Measurements from ENCODE around the gene MPPED1. TPM values are rescaled to one million over a fixed set of nuclear protein-coding genes. Genes with fewer than 3 reads are reported as not detected.

The MPPED1 gene
- total RNA-seq, 4 donors from 2014 or later = 0.23 to 0.99 (median 0.80) TPM; not detected in 1

DNA sequence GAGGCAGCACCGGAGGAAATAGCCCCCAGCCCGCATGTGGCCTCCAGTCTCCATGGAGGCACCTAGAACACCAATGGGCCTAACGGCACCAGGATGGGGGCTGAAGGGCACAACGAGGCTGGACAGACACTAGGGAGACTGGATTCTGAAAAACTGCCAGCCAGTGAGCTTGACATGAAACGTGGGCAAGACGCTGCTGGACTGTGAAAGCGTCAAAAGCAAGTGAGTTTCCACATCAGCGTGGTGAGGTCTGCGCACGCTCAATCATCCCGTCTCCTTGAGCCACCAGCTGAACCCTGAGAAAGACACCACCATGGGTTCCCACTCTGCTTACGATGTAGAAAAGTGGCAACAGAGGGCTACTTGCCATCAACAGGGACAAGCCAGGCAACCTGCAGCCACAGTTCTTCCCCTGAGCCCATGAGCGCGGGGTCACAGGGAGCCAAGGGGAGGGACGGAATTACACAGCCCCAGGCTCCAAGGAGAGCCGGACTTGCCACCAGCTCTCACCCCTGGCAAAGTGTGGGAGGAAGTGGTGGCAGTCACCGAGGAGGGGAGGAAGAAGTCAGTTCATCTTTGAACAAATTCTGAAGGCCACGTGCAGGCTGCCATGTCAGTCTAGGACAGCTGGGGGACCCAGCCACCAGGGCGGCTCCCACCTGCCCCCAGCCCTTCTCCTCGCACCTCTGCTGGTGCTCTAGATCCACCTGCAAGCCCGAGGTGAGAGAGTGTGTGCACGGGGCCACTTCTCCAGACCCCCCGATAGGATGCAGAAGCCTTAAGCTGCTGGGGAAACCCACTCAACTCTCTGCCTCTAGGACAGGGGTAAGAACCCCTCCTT is 131.1 kb downstream of the MPPED1 start:
- H3K27ac ChIP-seq = no peak overlapping the region
- no peak overlapping the region for H3K4me3 ChIP-seq
- WGBS = 83% methylated on average over 22 of the region's 23 CpGs
- H3K4me1 ChIP-seq = no peaks in the 10 kb centered on the region
- H3K27me3 ChIP-seq = no peaks in the 10 kb centered on the region
- H3K9me3 ChIP-seq = no peaks in the 10 kb centered on the region
- no peaks in the 10 kb centered on the region for H3K36me3 ChIP-seq
- no peak for TF ChIP-seq POLR2AphosphoS5 (IDR thresholded peaks at IDR 0.05)
- peak in 1 of 2 donors; percentile 35 for DNase-seq (ENCODE audit: low spot score in 2 of 2)

DNA sequence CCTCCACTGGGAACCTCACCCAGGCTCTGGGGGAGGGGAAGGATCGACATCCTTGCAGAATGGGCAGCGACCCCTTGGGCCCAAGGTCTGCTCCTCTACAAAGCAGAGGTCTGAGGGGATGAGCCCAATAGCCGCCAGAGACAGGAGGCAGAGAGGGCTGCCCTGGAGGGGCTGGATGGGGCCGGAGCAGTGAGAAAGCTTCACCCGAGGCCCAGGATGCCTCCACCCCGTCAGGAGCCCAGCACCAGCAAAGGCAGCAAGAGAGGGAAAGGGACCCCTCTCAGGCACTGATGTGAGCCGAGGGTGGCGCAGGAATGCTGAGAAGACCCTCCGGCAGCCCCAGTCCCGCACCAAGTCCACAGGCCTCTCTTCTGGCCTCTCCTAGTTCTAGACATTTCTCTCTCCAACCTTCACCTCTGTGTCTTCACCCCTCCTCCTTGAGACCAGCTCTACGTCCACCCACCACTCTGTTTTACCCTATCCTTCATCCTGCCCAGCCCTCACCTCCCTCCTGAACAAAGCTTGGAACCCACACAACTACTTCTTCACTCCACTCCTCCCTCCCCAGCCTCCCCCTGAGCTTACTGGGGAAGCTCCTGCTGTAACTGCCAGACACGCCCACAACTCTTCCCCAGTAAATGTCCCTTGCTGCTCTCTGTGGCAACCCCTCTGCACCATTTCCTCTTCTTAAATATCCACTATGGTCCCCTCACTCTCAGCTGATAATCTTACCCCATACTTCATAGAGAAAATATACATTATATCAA is 131.9 kb downstream of the MPPED1 start:
- WGBS = 81% methylated on average over 11 of the region's 12 CpGs
- DNase-seq (ENCODE audit: low spot score in 2 of 2) = peak in 1 of 2 donors; percentile 71
- no peaks in the 10 kb centered on the region for H3K27me3 ChIP-seq
- no peak for TF ChIP-seq EP300 (IDR thresholded peaks at IDR 0.05)
- TF ChIP-seq CTCF (IDR thresholded peaks at IDR 0.05) = no peak
- no peak for TF ChIP-seq POLR2AphosphoS5 (IDR thresholded peaks at IDR 0.05)
- TF ChIP-seq POLR2A (IDR thresholded peaks at IDR 0.05) = no peak
- no peaks in the 10 kb centered on the region for H3K36me3 ChIP-seq
- no peak overlapping the region for H3K27ac ChIP-seq
- no peak overlapping the region for H3K4me3 ChIP-seq
- no peaks in the 10 kb centered on the region for H3K9me3 ChIP-seq
- no peaks in the 10 kb centered on the region for H3K4me1 ChIP-seq

- no peak overlapping the region for H3K27ac ChIP-seq
- peak in 1 of 2 donors; percentile 37 for DNase-seq (ENCODE audit: low spot score in 2 of 2)
- TF ChIP-seq EP300 (IDR thresholded peaks at IDR 0.05) (no peak), CTCF (IDR thresholded peaks at IDR 0.05) (no peak), POLR2A (IDR thresholded peaks at IDR 0.05) (no peak), POLR2AphosphoS5 (IDR thresholded peaks at IDR 0.05) (no peak)
- no peak overlapping the region for H3K4me3 ChIP-seq
- H3K9me3 ChIP-seq = no peaks in the 10 kb centered on the region
- WGBS = 77% methylated on average over 4 of the region's 4 CpGs
- H3K4me1 ChIP-seq = no peaks in the 10 kb centered on the region
- H3K27me3 ChIP-seq = no peaks in the 10 kb centered on the region
- no peaks in the 10 kb centered on the region for H3K36me3 ChIP-seq
Measured at GRCh38 chr22:43544289-43544673, 132.5 kb downstream of the MPPED1 start.

DNA sequence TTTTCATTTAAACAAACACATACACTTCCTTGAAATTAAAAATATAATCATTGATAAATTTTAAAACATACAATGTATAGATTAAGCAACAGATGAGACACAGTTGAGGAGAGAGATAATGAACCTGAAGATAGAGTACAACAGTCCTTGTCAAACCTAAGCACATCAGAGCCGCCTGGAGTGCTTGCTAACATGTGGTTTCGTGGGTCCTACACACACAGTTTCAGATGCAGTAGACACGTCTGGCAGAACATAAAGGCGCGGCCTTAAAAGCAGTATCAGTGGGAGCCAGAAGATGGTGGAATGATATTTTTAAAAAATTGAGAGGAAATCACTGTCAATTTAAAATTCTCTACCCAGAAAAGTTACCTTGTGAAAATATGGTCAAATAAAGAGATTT is 134.4 kb downstream of the MPPED1 start:
- peak in 1 of 2 donors; percentile 20 for DNase-seq (ENCODE audit: low spot score in 2 of 2)
- Histone ChIP-seq H3K9me3 (no peaks in the 10 kb centered on the region), H3K36me3 (no peaks in the 10 kb centered on the region), H3K27me3 (no peaks in the 10 kb centered on the region), H3K27ac (no peak overlapping the region), H3K4me1 (no peaks in the 10 kb centered on the region), H3K4me3 (no peak overlapping the region)
- WGBS = 86% methylated on average over 5 of the region's 5 CpGs
- TF ChIP-seq CTCF (IDR thresholded peaks at IDR 0.05) (no peak), POLR2AphosphoS5 (IDR thresholded peaks at IDR 0.05) (no peak), POLR2A (IDR thresholded peaks at IDR 0.05) (no peak), EP300 (IDR thresholded peaks at IDR 0.05) (no peak)

GRCh38 chr22:43550024-43550620 is 138.3 kb downstream of the MPPED1 start:
- no peak overlapping the region for H3K27ac ChIP-seq
- no peak for TF ChIP-seq EP300 (IDR thresholded peaks at IDR 0.05)
- TF ChIP-seq CTCF (IDR thresholded peaks at IDR 0.05) = no peak
- no peak for TF ChIP-seq POLR2A (IDR thresholded peaks at IDR 0.05)
- no peak for TF ChIP-seq POLR2AphosphoS5 (IDR thresholded peaks at IDR 0.05)
- H3K36me3 ChIP-seq = no peaks in the 10 kb centered on the region
- 83% methylated on average over 14 of the region's 14 CpGs for WGBS
- no peaks in the 10 kb centered on the region for H3K4me1 ChIP-seq
- no peaks in the 10 kb centered on the region for H3K27me3 ChIP-seq
- peaks cover 3% of the 10 kb centered on the region for H3K9me3 ChIP-seq
- DNase-seq (ENCODE audit: low spot score in 2 of 2) = peak in 1 of 2 donors; percentile 38
- no peak overlapping the region for H3K4me3 ChIP-seq

Data from suprapubic skin (tissue), 4 donors.